ENCODE measurements around the gene TGFB3.

DNA sequence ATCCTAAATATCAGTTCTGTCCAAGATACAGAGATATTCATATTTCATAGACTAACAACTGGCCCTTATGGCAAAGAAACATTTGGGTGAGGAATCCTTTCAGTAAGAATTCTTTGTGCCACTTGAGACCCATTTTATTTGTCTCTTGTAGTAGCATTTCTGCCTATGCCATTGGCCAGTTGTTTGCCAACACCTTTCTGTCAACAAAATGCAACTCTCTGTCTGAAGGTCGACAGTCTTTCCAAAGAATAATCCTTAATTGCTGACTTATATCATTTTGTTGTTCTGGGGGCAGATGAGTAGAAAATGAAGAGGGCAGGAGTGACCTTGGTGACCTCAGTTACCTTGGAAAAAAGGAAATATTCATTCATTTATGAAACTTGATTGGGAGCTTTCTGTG, 14.7 kb upstream of the TGFB3 start:
- TF ChIP-seq GATA2 (IDR thresholded peaks at IDR 0.05; ENCODE audit: low read depth, low read length) (no peak), GATA3 (IDR thresholded peaks at IDR 0.05; ENCODE audit: low read depth, low read length) (no peak)
